Activated T-cell treated with anti-CD3 and anti-CD28 coated beads, Interleukin-2, amount 50 U/mL, for 72 hours (primary cell): ENCODE results near the gene AKAP9. TPM values are rescaled to one million over a fixed set of nuclear protein-coding genes. Genes with fewer than 3 reads are reported as not detected.

Source experiments
- ATAC-seq, 2 donors: fragments of 150-1000 bp; cut with Tn5 transposase; replicated peaks in 1 of 2; 2 replicates each; pipeline ENCODE4 v1.10.0; 2021; ENCODE audit warnings: moderate library complexity in 2 of 2, mild to moderate bottlenecking in 1 of 2
- DNase-seq, 2 donors: peaks; one replicate each; pipeline ENCODE4 v3.0.0; 2021 to 2022; ENCODE audit warnings: mixed read lengths in 1 of 2
- H3K27ac Mint-ChIP-seq: one replicate; pipeline ENCODE4 v1.8.0; 2022; ENCODE audit warnings: mild to moderate bottlenecking, moderate library complexity, mixed read lengths
- H3K27me3 Mint-ChIP-seq: one replicate; pipeline ENCODE4 v1.8.0; 2022; ENCODE audit warnings: low read depth, mixed read lengths
- H3K36me3 Mint-ChIP-seq, 2 donors: one replicate each; pipeline ENCODE4 v1.8.0; 2022; ENCODE audit warnings: mixed read lengths in 2 of 2, mild to moderate bottlenecking in 1 of 2; ENCODE audit not compliant: insufficient read depth in 2 of 2
- H3K4me1 Mint-ChIP-seq: one replicate; pipeline ENCODE4 v1.8.0; 2022; ENCODE audit warnings: low read depth, mixed read lengths
- H3K4me3 Mint-ChIP-seq, 2 donors: one replicate each; pipeline ENCODE4 v1.8.0; 2022; ENCODE audit warnings: mild to moderate bottlenecking in 2 of 2, mixed read lengths in 2 of 2, moderate library complexity in 2 of 2
- H3K9me3 Mint-ChIP-seq, 2 donors: one replicate each; pipeline ENCODE4 v1.8.0; 2022; ENCODE audit warnings: mixed read lengths in 2 of 2
- total RNA-seq, 2 donors: library from RNA; stranded (reverse); gene quantifications; one replicate each; pipeline ENCODE4 v1.2.3, GENCODE V29; 2022

The AKAP9 gene
- total RNA-seq, 2 donors from 2014 or later: 31.5 to 33.4 TPM

GRCh38 chr7:92035576-92035975 lies 94.9 kb downstream of the AKAP9 start:
- Mint-ChIP-seq H3K27ac (no peak overlapping the region), H3K9me3 (no peaks in the 10 kb centered on the region), H3K4me1 (no peaks in the 10 kb centered on the region), H3K27me3 (no peaks in the 10 kb centered on the region), H3K4me3 (no peak overlapping the region), H3K36me3 (peaks cover under 1 to 8% of the 10 kb centered on the region in 2 donors)
- no peak for ATAC-seq
- DNase-seq: no peak

- H3K27me3 Mint-ChIP-seq: no peaks in the 10 kb centered on the region
- H3K27ac Mint-ChIP-seq: no peak overlapping the region
- ATAC-seq (no peak), DNase-seq (no peak)
- H3K36me3 Mint-ChIP-seq: peaks cover 1 to 7% of the 10 kb centered on the region in 2 donors
- H3K4me1 Mint-ChIP-seq: no peaks in the 10 kb centered on the region
- no peak overlapping the region for H3K4me3 Mint-ChIP-seq
- no peaks in the 10 kb centered on the region for H3K9me3 Mint-ChIP-seq
Observed at GRCh38 chr7:92039900-92040299, 99.2 kb downstream of the AKAP9 start.

GRCh38 chr7:92042056-92042737 lies 101.5 kb downstream of the AKAP9 start:
- Mint-ChIP-seq H3K9me3 (no peaks in the 10 kb centered on the region), H3K4me1 (no peaks in the 10 kb centered on the region), H3K27ac (no peak overlapping the region), H3K27me3 (no peaks in the 10 kb centered on the region), H3K4me3 (no peak overlapping the region), H3K36me3 (peaks cover 1 to 9% of the 10 kb centered on the region in 2 donors)
- ATAC-seq (no peak), DNase-seq (no peak)

- Mint-ChIP-seq H3K4me1 (no peaks in the 10 kb centered on the region), H3K36me3 (peaks cover 1 to 9% of the 10 kb centered on the region in 2 donors), H3K27ac (no peak overlapping the region), H3K9me3 (no peaks in the 10 kb centered on the region), H3K4me3 (no peak overlapping the region), H3K27me3 (no peaks in the 10 kb centered on the region)
- ATAC-seq (no peak), DNase-seq (no peak)
Observed at GRCh38 chr7:92043098-92043497, 102.4 kb downstream of the AKAP9 start.

- Mint-ChIP-seq H3K4me1 (no peaks in the 10 kb centered on the region), H3K27ac (no peak overlapping the region), H3K27me3 (no peaks in the 10 kb centered on the region), H3K4me3 (no peak overlapping the region), H3K9me3 (no peaks in the 10 kb centered on the region), H3K36me3 (peaks cover 1 to 9% of the 10 kb centered on the region in 2 donors)
- ATAC-seq (no peak), DNase-seq (no peak)
Observed at GRCh38 chr7:92043637-92044036, 103.0 kb downstream of the AKAP9 start.

GRCh38 chr7:92044148-92044547 lies 103.5 kb downstream of the AKAP9 start:
- DNase-seq (no peak), ATAC-seq (no peak)
- Mint-ChIP-seq H3K27me3 (no peaks in the 10 kb centered on the region), H3K4me3 (no peak overlapping the region), H3K4me1 (no peaks in the 10 kb centered on the region), H3K9me3 (no peaks in the 10 kb centered on the region), H3K36me3 (peaks cover 1 to 9% of the 10 kb centered on the region in 2 donors), H3K27ac (no peak overlapping the region)

- H3K36me3 Mint-ChIP-seq: peaks cover 1 to 11% of the 10 kb centered on the region in 2 donors
- no peaks in the 10 kb centered on the region for H3K27me3 Mint-ChIP-seq
- H3K27ac Mint-ChIP-seq: no peak overlapping the region
Observed at GRCh38 chr7:92044940-92045339, 104.3 kb downstream of the AKAP9 start.

GRCh38 chr7:92051655-92052054 lies 111.0 kb downstream of the AKAP9 start:
- H3K27me3 Mint-ChIP-seq: no peaks in the 10 kb centered on the region
- no peak overlapping the region for H3K27ac Mint-ChIP-seq
- no peaks in the 10 kb centered on the region for H3K9me3 Mint-ChIP-seq
- H3K36me3 Mint-ChIP-seq: peaks cover 2 to 11% of the 10 kb centered on the region in 2 donors
- ATAC-seq (no peak), DNase-seq (no peak)
- H3K4me1 Mint-ChIP-seq: no peaks in the 10 kb centered on the region
- H3K4me3 Mint-ChIP-seq: no peak overlapping the region

More at GRCh38 chr7:92044940-92045339, 104.3 kb downstream of the AKAP9 start:
- DNase-seq: no peak
- Mint-ChIP-seq H3K4me1 (no peaks in the 10 kb centered on the region), H3K4me3 (no peak overlapping the region), H3K9me3 (no peaks in the 10 kb centered on the region)
- ATAC-seq: no peak

GRCh38 chr7:92052159-92052558 lies 111.5 kb downstream of the AKAP9 start:
- no peak for DNase-seq
- Mint-ChIP-seq H3K36me3 (peaks cover 2 to 11% of the 10 kb centered on the region in 2 donors), H3K9me3 (no peaks in the 10 kb centered on the region), H3K4me3 (no peak overlapping the region), H3K4me1 (no peaks in the 10 kb centered on the region), H3K27me3 (no peaks in the 10 kb centered on the region), H3K27ac (no peak overlapping the region)
- ATAC-seq: no peak

GRCh38 chr7:92052684-92053083 lies 112.0 kb downstream of the AKAP9 start:
- no peak overlapping the region for H3K4me3 Mint-ChIP-seq
- no peaks in the 10 kb centered on the region for H3K9me3 Mint-ChIP-seq
- no peaks in the 10 kb centered on the region for H3K27me3 Mint-ChIP-seq
- no peak for ATAC-seq
- peaks cover 4% of the 10 kb centered on the region for H3K4me1 Mint-ChIP-seq
- no peak overlapping the region for H3K27ac Mint-ChIP-seq
- DNase-seq: no peak
- peaks cover 2 to 11% of the 10 kb centered on the region in 2 donors for H3K36me3 Mint-ChIP-seq

GRCh38 chr7:92053312-92053711 lies 112.7 kb downstream of the AKAP9 start:
- Mint-ChIP-seq H3K9me3 (no peaks in the 10 kb centered on the region), H3K27ac (no peak overlapping the region), H3K4me1 (peaks cover 10% of the 10 kb centered on the region), H3K27me3 (no peaks in the 10 kb centered on the region), H3K4me3 (no peak overlapping the region), H3K36me3 (peaks cover 2 to 11% of the 10 kb centered on the region in 2 donors)
- ATAC-seq (no peak), DNase-seq (no peak)

GRCh38 chr7:92056286-92056685 lies 115.6 kb downstream of the AKAP9 start:
- peaks cover 13% of the 10 kb centered on the region for H3K4me1 Mint-ChIP-seq
- ATAC-seq (no peak), DNase-seq (no peak)
- no peak overlapping the region for H3K27ac Mint-ChIP-seq
- H3K27me3 Mint-ChIP-seq: no peaks in the 10 kb centered on the region
- H3K4me3 Mint-ChIP-seq: no peak overlapping the region
- H3K36me3 Mint-ChIP-seq: no peaks in the 10 kb centered on the region
- H3K9me3 Mint-ChIP-seq: no peaks in the 10 kb centered on the region

GRCh38 chr7:92057375-92057774 lies 116.7 kb downstream of the AKAP9 start:
- Mint-ChIP-seq H3K27ac (no peak overlapping the region), H3K9me3 (no peaks in the 10 kb centered on the region), H3K4me1 (peaks cover 13% of the 10 kb centered on the region), H3K4me3 (no peak overlapping the region), H3K27me3 (no peaks in the 10 kb centered on the region), H3K36me3 (no peaks in the 10 kb centered on the region)
- ATAC-seq (no peak), DNase-seq (no peak)

GRCh38 chr7:92058040-92058439 lies 117.4 kb downstream of the AKAP9 start:
- Mint-ChIP-seq H3K36me3 (peaks cover 0 to 1% of the 10 kb centered on the region in 2 donors), H3K4me3 (no peak overlapping the region), H3K27me3 (no peaks in the 10 kb centered on the region), H3K4me1 (peaks cover 13% of the 10 kb centered on the region), H3K27ac (no peak overlapping the region), H3K9me3 (no peaks in the 10 kb centered on the region)
- DNase-seq (no peak), ATAC-seq (no peak)
